Heart right ventricle (tissue), 16 donors: Measurements from ENCODE around the gene TYMP. TPM values are rescaled to one million over a fixed set of nuclear protein-coding genes. Genes with fewer than 3 reads are reported as not detected.

Source experiments
- ATAC-seq, 8 donors: fragments of 200-7000 bp; cut with Tn5 transposase; one replicate each; pipeline ENCODE4 v1.9.1; 2020; ENCODE audit warnings: mild to moderate bottlenecking in 8 of 8, moderate library complexity in 8 of 8, moderate number of reproducible peaks in 1 of 8
- DNase-seq, 2 donors: peaks; one replicate each; pipeline ENCODE4 v3.0.0-alpha.2; 2020
- H3K27ac ChIP-seq, 10 donors: fragments of 200-600 bp; sonication (generic) in 2 of 10; one replicate each; pipeline versions ENCODE4 v1.5.0 to v1.8.0; 2020 to 2022; ENCODE audit warnings: mild to moderate bottlenecking in 3 of 10
- H3K27me3 ChIP-seq, 7 donors: fragments of 200-600 bp; one replicate each; pipeline ENCODE4 v1.8.0; 2021 to 2022; ENCODE audit warnings: mild to moderate bottlenecking in 2 of 7
- H3K36me3 ChIP-seq, 9 donors: fragments of 200-600 bp; sonication (generic) in 1 of 9; one replicate each; pipeline versions ENCODE4 v1.5.0 to v1.8.0; 2020 to 2022; ENCODE audit warnings: mild to moderate bottlenecking in 2 of 9
- H3K4me1 ChIP-seq, 9 donors: fragments of 200-600 bp; sonication (generic) in 1 of 9; one replicate each; pipeline versions ENCODE4 v1.5.0 to v1.8.0; 2020 to 2022; ENCODE audit warnings: mild to moderate bottlenecking in 4 of 9
- H3K4me3 ChIP-seq, 10 donors: fragments of 200-600 bp; sonication (generic) in 2 of 10; one replicate each; pipeline versions ENCODE4 v1.5.0 to v1.8.0; 2020 to 2022; ENCODE audit warnings: mild to moderate bottlenecking in 7 of 10, moderate library complexity in 2 of 10
- H3K9me3 ChIP-seq, 11 donors: fragments of 200-600 bp in 10 of 11; sonication (generic) in 2 of 11; one replicate each; pipeline versions ENCODE4 v1.5.0 to v1.8.0; 2013 to 2022; ENCODE audit warnings: mild to moderate bottlenecking in 2 of 11, control low read depth in 1 of 11, moderate library complexity in 1 of 11
- WGBS, 2 donors: extraction: QIAGEN DNeasy Blood & Tissue Kit; methylation state at CpG; one replicate each; pipeline ENCODE4 v1.1.7; 2013; ENCODE audit warnings: inconsistent platforms in 1 of 2; 5-methylcytosine and 5-hydroxymethylcytosine counted together
- intact Hi-C, 10 donors: fragments of 100-400 bp; cut with DNase I; formaldehyde crosslinking; loops; one replicate each; pipeline versions ENCODE4 v1.11.1 to v1.14.2; 2022
- polyA plus RNA-seq, 2 donors: library from polyadenylated mRNA; stranded (reverse); fragments of 200-250 nt; gene quantifications; one replicate each; pipeline ENCODE4 v1.2.3, GENCODE V29; 2013
- total RNA-seq, 10 donors: library from RNA; stranded (reverse); fragmentation: NEBNext Ultra II Directional in 3 of 10; extraction: Animal tissue kit (Norgen Biotek cat#: 25700) in 3 of 10; gene quantifications; one replicate each; pipeline versions ENCODE4 v1.2.1 to v1.2.4, GENCODE V29; 2021 to 2023
- TF ChIP-seq, protein P1 (sequence below), 9 donors: fragments of 200-600 bp; sonication (generic) in 2 of 9; IDR thresholded peaks; one replicate each; pipeline versions ENCODE4 v1.5.0 to v1.8.0; 2021 to 2022; ENCODE audit warnings: antibody characterized with exemption in 9 of 9, mild to moderate bottlenecking in 5 of 9, moderate library complexity in 1 of 9
- donor health status: Arrhythmogenic right ventricular cardiomyopathy.
- donor health status: ischemic (EF 13 %, LVEDD 7.1; RV severe dilation, severe dysfunction).
- donor health status: healthy with polysubstance abuse.
- donor health status: DM: no; HTN: yes; CAD: no.
- donor health status: DM: no; HTN: no; CAD: no.
- donor health status: ischemic (EF 25% LVEDD 6.9; RV normal size, moderate dysfunction).
- donor health status: ischemic (EF 25% LVEDD 5.7; RV mildly dilated, moderate dysfunction).
- donor health status: healthy.
- donor health status: DM: yes; HTN: yes; CAD: no.
- donor health status: Ischemic cardiomyopathy.
- donor health status: ischemic (EF 35%, LVEDD 5.7; RV mildly dilated, moderate dysfunction).
- donor health status: nonischemic (EF 11% LVEDD 7.7; RV severe dilation, severe dysfunction).
- donor health status: DM: yes; HTN: yes; CAD: no.
- donor health status: PGD.
- donor health status: ischemic (EF 29% LVEDD 5.4; RV normal size, mild dysfunction).
- donor health status: nonischemic (EF 23%, LVEDD 6.1; RV moderate dilation, normal function).

TYMP gene
- total and polyA plus RNA-seq, 12 donors: 8.4 to 113 (median 17.3) TPM

DNA sequence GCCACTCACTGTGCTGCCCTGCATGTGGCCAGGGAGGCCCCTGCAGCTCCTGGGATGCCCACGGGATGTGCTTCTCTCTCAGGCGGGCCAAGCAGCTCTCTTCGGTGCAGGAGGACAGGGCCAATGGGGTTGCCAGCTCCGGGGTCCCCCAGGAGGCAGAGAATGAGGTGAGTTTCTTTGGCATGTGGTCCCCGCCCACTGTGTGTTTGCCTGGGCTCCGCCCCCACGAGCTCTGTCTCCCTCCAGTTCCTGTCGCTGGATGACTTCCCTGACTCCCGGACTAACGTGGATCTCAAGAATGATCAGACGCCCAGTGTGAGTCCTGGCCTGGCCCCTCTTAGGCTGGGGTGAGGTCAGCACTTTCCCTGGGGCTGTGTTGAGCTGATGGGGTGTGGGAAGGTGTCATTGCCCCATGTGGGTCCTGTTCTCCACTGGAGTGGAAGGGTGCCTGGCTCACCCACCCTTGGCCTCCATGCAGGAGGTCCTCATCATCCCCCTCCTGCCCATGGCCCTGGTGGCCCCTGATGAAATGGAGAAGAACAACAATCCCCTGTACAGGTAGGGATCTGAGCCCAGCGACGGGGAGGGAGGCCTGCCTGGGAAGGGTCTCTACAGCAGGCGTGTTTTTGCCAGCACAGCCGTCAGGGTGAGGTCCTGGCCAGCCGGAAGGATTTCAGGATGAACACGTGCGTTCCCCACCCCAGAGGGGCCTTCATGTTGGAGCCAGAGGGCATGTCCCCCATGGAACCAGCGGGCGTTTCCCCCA lies 12.1 kb downstream of the TYMP start:
- 86 to 89% methylated on average over 20 of the region's 20 CpGs for WGBS, 2 donors
- TF ChIP-seq, protein P1, sequence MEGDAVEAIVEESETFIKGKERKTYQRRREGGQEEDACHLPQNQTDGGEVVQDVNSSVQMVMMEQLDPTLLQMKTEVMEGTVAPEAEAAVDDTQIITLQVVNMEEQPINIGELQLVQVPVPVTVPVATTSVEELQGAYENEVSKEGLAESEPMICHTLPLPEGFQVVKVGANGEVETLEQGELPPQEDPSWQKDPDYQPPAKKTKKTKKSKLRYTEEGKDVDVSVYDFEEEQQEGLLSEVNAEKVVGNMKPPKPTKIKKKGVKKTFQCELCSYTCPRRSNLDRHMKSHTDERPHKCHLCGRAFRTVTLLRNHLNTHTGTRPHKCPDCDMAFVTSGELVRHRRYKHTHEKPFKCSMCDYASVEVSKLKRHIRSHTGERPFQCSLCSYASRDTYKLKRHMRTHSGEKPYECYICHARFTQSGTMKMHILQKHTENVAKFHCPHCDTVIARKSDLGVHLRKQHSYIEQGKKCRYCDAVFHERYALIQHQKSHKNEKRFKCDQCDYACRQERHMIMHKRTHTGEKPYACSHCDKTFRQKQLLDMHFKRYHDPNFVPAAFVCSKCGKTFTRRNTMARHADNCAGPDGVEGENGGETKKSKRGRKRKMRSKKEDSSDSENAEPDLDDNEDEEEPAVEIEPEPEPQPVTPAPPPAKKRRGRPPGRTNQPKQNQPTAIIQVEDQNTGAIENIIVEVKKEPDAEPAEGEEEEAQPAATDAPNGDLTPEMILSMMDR (IDR thresholded peaks at IDR 0.05): no peak
- Histone ChIP-seq H3K27ac (no peak overlapping the region), H3K27me3 (no peaks in the 10 kb centered on the region), H3K4me3 (no peak overlapping the region), H3K36me3 (peaks cover 0 to 76% (median 32%) of the 10 kb centered on the region in 9 donors), H3K4me1 (no peaks in the 10 kb centered on the region), H3K9me3 (no peaks in the 10 kb centered on the region)
- intact Hi-C loops: no loop called here
- no peak for DNase-seq
- no peak for ATAC-seq

DNA sequence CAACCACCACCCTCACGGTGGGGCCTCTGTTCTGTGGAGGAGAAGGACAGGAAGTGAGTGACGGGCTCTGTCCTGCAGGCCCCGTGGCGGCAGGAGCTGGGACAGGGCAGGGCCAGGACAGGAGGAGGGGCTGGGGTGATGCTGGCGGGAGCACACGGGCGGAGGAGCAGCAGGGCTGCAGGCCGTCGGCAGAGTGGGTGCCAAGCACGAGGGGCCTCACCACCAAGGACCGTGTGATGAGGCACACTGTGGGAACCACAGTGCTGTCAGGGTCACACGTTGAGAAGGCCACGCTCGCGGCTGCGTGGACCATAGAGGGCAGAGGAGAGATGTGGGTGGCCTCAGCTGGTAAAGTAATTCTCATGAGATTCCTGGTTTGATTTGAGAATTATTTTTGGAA lies 12.9 kb downstream of the TYMP start:
- Histone ChIP-seq H3K27ac (no peak overlapping the region), H3K36me3 (peaks cover 0 to 74% (median 24%) of the 10 kb centered on the region in 9 donors), H3K27me3 (no peaks in the 10 kb centered on the region), H3K4me3 (no peak overlapping the region), H3K4me1 (no peaks in the 10 kb centered on the region), H3K9me3 (no peaks in the 10 kb centered on the region)
- 78 to 85% methylated on average over 16 of the region's 16 CpGs for WGBS, 2 donors
- DNase-seq: no peak
- no peak for ATAC-seq
- TF ChIP-seq, protein P1 (IDR thresholded peaks at IDR 0.05): no peak
- intact Hi-C loops: no loop called here

DNA sequence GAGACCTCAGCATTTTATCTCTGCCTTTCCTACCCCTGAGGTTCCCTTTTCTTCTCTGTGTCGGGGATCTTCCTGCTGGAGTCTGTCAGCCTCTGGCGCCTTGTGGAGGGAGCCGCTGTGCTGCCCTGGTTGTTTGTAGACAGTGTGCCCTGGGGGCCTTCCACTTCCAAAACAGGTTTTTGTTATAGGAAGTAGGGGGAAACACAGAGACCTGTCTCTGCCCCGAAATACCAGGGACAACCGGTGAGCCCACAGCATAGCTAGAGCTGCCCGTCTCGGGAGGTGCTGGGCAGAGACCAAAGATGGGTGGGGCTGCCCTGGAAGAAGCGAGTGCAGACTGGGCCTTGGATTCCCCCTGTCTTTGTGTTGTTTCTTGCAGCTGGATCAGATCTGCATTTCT lies 13.7 kb downstream of the TYMP start:
- Histone ChIP-seq H3K4me3 (no peak overlapping the region), H3K4me1 (no peaks in the 10 kb centered on the region), H3K27ac (no peak overlapping the region), H3K36me3 (peaks cover 0 to 66% (median 21%) of the 10 kb centered on the region in 9 donors), H3K27me3 (no peaks in the 10 kb centered on the region), H3K9me3 (no peaks in the 10 kb centered on the region)
- ATAC-seq: no peak
- intact Hi-C loops: no loop called here
- TF ChIP-seq, protein P1 (IDR thresholded peaks at IDR 0.05): no peak
- DNase-seq: no peak
- WGBS, 2 donors: 90 to 94% methylated on average over 8 of the region's 8 CpGs

DNA sequence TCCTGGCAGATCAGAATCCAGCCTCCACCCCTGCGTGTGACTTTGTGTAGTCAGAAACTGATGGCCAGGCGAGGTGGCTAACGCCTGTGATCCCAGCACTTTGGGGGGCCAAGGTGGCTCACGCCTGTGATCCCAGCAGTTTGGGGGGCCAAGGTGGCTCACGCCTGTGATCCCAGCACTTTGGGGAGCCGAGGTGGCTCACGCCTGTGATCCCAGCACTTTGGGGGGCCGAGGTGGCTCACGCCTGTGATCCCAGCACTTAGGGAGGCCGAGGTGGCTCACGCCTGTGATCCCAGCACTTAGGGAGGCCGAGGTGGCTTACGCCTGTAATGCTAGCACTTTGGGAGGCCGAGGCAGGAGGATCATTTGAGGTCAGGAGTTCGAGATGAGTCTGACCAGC lies 16.6 kb downstream of the TYMP start:
- Histone ChIP-seq H3K27ac (no peak overlapping the region), H3K4me1 (peaks cover 0 to 18% (median 12%) of the 10 kb centered on the region in 9 donors), H3K4me3 (no peak overlapping the region), H3K27me3 (no peaks in the 10 kb centered on the region), H3K36me3 (peaks cover 0 to 47% (median 13%) of the 10 kb centered on the region in 9 donors), H3K9me3 (no peaks in the 10 kb centered on the region)
- WGBS, 2 donors: 96 to 98% methylated on average over 15 of the region's 15 CpGs
- ATAC-seq: no peak
- TF ChIP-seq, protein P1 (IDR thresholded peaks at IDR 0.05): no peak
- DNase-seq: no peak
- intact Hi-C loops: no loop called here
